Measurements from ENCODE around the gene PC. TPM values are rescaled to one million over a fixed set of nuclear protein-coding genes. Genes with fewer than 3 reads are reported as not detected.

The PC gene
- total and polyA plus RNA-seq, 2 experiments from 2014 or later = 18.3 to 21.7 TPM

GRCh38 chr11:66834539-66834845 is 123.7 kb downstream of the PC start:
- Histone ChIP-seq H3K4me1 (ENCODE audit: insufficient read depth) (no peaks in the 10 kb centered on the region), H3K9me2 (ENCODE audit: insufficient read depth) (no peaks in the 10 kb centered on the region), H3F3A (replicated peaks; ENCODE audit: low read depth) (0 out of 2 replicates have a peak, but pooled peaks cover 5% of the 10 kb centered on the region), H2AFZ (no peak overlapping the region), H4K20me1 (replicated peaks; ENCODE audit: insufficient read depth) (no peaks in the 10 kb centered on the region), H3K79me2 (replicated peaks; ENCODE audit: insufficient read depth) (no peaks in the 10 kb centered on the region), H3K4me2 (no peak overlapping the region), H3K36me3 (ENCODE audit: insufficient read depth) (no peaks in the 10 kb centered on the region), H3K27me3 (ENCODE audit: insufficient read depth) (no peaks in the 10 kb centered on the region), H3K4me3 (no peak overlapping the region), H3K27ac (ENCODE audit: low read depth) (no peak overlapping the region)
- DNase-seq (ENCODE audit: low spot score) = no peak
- ATAC-seq = no peak
- Mint-ChIP-seq H3K9me3 (no peaks in the 10 kb centered on the region), H3K4me3 (no peak overlapping the region), H3K36me3 (ENCODE audit: low read depth) (no peaks in the 10 kb centered on the region), H3K27me3 (ENCODE audit: insufficient read depth, low read depth, poor library complexity) (peaks cover 2% of the 10 kb centered on the region), H3K4me1 (peaks cover 2% of the 10 kb centered on the region; the same call in 2 of the 3 replicates), H3K27ac (peak overlapping the region; percentile 64; the same call in 1 of the 2 replicates)
- TF ChIP-seq NANOG (IDR thresholded peaks at IDR 0.05; ENCODE audit: borderline replicate concordance) = no peak
- TF ChIP-seq, protein P1, sequence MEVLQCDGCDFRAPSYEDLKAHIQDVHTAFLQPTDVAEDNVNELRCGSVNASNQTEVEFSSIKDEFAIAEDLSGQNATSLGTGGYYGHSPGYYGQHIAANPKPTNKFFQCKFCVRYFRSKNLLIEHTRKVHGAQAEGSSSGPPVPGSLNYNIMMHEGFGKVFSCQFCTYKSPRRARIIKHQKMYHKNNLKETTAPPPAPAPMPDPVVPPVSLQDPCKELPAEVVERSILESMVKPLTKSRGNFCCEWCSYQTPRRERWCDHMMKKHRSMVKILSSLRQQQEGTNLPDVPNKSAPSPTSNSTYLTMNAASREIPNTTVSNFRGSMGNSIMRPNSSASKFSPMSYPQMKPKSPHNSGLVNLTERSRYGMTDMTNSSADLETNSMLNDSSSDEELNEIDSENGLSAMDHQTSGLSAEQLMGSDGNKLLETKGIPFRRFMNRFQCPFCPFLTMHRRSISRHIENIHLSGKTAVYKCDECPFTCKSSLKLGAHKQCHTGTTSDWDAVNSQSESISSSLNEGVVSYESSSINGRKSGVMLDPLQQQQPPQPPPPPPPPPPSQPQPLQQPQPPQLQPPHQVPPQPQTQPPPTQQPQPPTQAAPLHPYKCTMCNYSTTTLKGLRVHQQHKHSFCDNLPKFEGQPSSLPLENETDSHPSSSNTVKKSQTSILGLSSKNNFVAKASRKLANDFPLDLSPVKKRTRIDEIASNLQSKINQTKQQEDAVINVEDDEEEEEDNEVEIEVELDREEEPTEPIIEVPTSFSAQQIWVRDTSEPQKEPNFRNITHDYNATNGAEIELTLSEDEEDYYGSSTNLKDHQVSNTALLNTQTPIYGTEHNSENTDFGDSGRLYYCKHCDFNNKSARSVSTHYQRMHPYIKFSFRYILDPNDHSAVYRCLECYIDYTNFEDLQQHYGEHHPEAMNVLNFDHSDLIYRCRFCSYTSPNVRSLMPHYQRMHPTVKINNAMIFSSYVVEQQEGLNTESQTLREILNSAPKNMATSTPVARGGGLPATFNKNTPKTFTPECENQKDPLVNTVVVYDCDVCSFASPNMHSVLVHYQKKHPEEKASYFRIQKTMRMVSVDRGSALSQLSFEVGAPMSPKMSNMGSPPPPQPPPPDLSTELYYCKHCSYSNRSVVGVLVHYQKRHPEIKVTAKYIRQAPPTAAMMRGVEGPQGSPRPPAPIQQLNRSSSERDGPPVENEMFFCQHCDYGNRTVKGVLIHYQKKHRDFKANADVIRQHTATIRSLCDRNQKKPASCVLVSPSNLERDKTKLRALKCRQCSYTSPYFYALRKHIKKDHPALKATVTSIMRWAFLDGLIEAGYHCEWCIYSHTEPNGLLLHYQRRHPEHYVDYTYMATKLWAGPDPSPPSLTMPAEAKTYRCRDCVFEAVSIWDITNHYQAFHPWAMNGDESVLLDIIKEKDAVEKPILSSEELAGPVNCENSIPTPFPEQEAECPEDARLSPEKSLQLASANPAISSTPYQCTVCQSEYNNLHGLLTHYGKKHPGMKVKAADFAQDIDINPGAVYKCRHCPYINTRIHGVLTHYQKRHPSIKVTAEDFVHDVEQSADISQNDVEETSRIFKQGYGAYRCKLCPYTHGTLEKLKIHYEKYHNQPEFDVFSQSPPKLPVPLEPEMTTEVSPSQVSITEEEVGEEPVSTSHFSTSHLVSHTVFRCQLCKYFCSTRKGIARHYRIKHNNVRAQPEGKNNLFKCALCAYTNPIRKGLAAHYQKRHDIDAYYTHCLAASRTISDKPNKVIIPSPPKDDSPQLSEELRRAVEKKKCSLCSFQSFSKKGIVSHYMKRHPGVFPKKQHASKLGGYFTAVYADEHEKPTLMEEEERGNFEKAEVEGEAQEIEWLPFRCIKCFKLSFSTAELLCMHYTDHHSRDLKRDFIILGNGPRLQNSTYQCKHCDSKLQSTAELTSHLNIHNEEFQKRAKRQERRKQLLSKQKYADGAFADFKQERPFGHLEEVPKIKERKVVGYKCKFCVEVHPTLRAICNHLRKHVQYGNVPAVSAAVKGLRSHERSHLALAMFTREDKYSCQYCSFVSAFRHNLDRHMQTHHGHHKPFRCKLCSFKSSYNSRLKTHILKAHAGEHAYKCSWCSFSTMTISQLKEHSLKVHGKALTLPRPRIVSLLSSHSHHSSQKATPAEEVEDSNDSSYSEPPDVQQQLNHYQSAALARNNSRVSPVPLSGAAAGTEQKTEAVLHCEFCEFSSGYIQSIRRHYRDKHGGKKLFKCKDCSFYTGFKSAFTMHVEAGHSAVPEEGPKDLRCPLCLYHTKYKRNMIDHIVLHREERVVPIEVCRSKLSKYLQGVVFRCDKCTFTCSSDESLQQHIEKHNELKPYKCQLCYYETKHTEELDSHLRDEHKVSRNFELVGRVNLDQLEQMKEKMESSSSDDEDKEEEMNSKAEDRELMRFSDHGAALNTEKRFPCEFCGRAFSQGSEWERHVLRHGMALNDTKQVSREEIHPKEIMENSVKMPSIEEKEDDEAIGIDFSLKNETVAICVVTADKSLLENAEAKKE (CRISPR knock-in tag; IDR thresholded peaks at IDR 0.05) = no peak
- TF ChIP-seq STAT1 (IDR thresholded peaks at IDR 0.05; ENCODE audit: unreplicated experiment) = no peak
- no peak for TF ChIP-seq ZNF331 (CRISPR knock-in tag; IDR thresholded peaks at IDR 0.05; ENCODE audit: low read depth)
- no peak for TF ChIP-seq ZNF114 (CRISPR knock-in tag; IDR thresholded peaks at IDR 0.05)
- TF ChIP-seq EZH2 (IDR thresholded peaks at IDR 0.05; ENCODE audit: low read depth, unreplicated experiment) = no peak
- no peak for TF ChIP-seq JUNB (IDR thresholded peaks at IDR 0.05; ENCODE audit: unreplicated experiment)
- TF ChIP-seq, protein P2, sequence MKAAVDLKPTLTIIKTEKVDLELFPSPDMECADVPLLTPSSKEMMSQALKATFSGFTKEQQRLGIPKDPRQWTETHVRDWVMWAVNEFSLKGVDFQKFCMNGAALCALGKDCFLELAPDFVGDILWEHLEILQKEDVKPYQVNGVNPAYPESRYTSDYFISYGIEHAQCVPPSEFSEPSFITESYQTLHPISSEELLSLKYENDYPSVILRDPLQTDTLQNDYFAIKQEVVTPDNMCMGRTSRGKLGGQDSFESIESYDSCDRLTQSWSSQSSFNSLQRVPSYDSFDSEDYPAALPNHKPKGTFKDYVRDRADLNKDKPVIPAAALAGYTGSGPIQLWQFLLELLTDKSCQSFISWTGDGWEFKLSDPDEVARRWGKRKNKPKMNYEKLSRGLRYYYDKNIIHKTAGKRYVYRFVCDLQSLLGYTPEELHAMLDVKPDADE (IDR thresholded peaks at IDR 0.05) = no peak
- no peak for TF ChIP-seq CTCF (conservative IDR thresholded peaks at IDR 0.05; ENCODE audit: low read depth in 2 of 2)
- TF ChIP-seq EZH2phosphoT487 (IDR thresholded peaks at IDR 0.05; ENCODE audit: unreplicated experiment) = no peak
- TF ChIP-seq, protein P3, sequence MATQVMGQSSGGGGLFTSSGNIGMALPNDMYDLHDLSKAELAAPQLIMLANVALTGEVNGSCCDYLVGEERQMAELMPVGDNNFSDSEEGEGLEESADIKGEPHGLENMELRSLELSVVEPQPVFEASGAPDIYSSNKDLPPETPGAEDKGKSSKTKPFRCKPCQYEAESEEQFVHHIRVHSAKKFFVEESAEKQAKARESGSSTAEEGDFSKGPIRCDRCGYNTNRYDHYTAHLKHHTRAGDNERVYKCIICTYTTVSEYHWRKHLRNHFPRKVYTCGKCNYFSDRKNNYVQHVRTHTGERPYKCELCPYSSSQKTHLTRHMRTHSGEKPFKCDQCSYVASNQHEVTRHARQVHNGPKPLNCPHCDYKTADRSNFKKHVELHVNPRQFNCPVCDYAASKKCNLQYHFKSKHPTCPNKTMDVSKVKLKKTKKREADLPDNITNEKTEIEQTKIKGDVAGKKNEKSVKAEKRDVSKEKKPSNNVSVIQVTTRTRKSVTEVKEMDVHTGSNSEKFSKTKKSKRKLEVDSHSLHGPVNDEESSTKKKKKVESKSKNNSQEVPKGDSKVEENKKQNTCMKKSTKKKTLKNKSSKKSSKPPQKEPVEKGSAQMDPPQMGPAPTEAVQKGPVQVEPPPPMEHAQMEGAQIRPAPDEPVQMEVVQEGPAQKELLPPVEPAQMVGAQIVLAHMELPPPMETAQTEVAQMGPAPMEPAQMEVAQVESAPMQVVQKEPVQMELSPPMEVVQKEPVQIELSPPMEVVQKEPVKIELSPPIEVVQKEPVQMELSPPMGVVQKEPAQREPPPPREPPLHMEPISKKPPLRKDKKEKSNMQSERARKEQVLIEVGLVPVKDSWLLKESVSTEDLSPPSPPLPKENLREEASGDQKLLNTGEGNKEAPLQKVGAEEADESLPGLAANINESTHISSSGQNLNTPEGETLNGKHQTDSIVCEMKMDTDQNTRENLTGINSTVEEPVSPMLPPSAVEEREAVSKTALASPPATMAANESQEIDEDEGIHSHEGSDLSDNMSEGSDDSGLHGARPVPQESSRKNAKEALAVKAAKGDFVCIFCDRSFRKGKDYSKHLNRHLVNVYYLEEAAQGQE (IDR thresholded peaks at IDR 0.05; ENCODE audit: unreplicated experiment) = no peak
- TF ChIP-seq CREB1 (CRISPR knock-in tag; IDR thresholded peaks at IDR 0.05; ENCODE audit: low read depth) = no peak
- TF ChIP-seq POLR2AphosphoS5 (IDR thresholded peaks at IDR 0.05; ENCODE audit: low read depth) = no peak
